Neural progenitor cell (in vitro differentiated cells): ENCODE results near the gene OR12D2.

Experiments
- EZH2 ChIP-seq: fragments of 200-600 bp; sonication (generic); IDR thresholded peaks from 2 replicates; pipeline ENCODE4 v1.6.1; 2017; ENCODE audit warnings: antibody characterized with exemption, mild to moderate bottlenecking, moderate library complexity
- TF ChIP-seq, protein P1 (sequence below): fragments of 200-600 bp; sonication (generic); IDR thresholded peaks from 2 replicates; pipeline ENCODE4 v1.5.1; 2017; ENCODE audit warnings: antibody characterized with exemption, mild to moderate bottlenecking

DNA sequence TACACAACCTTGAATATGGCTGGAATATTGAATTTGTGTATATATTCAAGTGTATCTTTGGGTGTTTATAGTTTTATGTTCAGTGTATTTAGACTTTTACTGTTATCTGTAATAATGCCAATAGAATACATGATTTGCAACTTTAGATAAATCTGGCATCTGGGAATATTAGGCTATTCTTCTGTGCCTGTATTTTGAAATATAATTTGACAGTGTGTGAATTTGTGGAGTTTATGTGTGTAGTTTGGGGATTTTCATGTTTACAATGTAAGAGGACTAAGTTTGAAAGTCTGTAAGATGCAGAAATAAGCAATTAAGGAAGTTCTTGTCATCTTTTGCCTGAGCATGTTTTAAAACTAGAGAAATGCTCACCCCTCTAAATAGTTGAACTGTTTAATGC is 43.6 kb downstream of the OR12D2 start, which contains the start of gene OR10C1:
- TF ChIP-seq, protein P1, sequence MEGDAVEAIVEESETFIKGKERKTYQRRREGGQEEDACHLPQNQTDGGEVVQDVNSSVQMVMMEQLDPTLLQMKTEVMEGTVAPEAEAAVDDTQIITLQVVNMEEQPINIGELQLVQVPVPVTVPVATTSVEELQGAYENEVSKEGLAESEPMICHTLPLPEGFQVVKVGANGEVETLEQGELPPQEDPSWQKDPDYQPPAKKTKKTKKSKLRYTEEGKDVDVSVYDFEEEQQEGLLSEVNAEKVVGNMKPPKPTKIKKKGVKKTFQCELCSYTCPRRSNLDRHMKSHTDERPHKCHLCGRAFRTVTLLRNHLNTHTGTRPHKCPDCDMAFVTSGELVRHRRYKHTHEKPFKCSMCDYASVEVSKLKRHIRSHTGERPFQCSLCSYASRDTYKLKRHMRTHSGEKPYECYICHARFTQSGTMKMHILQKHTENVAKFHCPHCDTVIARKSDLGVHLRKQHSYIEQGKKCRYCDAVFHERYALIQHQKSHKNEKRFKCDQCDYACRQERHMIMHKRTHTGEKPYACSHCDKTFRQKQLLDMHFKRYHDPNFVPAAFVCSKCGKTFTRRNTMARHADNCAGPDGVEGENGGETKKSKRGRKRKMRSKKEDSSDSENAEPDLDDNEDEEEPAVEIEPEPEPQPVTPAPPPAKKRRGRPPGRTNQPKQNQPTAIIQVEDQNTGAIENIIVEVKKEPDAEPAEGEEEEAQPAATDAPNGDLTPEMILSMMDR: no peak
- TF ChIP-seq EZH2: no peak
